ENCODE measurements around the gene SLK.

Gene SLK

GRCh38 chr10:104053201-104053600 lies 86.3 kb downstream of the SLK start:
- DNase-seq (ENCODE audit: low read depth): no peak

- DNase-seq (ENCODE audit: low read depth): peak; percentile 38
Observed at GRCh38 chr10:104054430-104054829, 87.5 kb downstream of the SLK start.

GRCh38 chr10:104056619-104057273 lies 89.8 kb downstream of the SLK start:
- DNase-seq (ENCODE audit: low read depth): no peak

- DNase-seq (ENCODE audit: low read depth): no peak
Observed at GRCh38 chr10:104057717-104058116, 90.8 kb downstream of the SLK start.

GRCh38 chr10:104059364-104059763 lies 92.4 kb downstream of the SLK start:
- no peak for DNase-seq (ENCODE audit: low read depth)

- no peak for DNase-seq (ENCODE audit: low read depth)
Observed at GRCh38 chr10:104061196-104061595, 94.3 kb downstream of the SLK start.

GRCh38 chr10:104065748-104066147 lies 98.8 kb downstream of the SLK start:
- DNase-seq (ENCODE audit: low read depth): no peak

GRCh38 chr10:104066945-104067344 lies 100.0 kb downstream of the SLK start:
- no peak for DNase-seq (ENCODE audit: low read depth)

GRCh38 chr10:104067525-104067924 lies 100.6 kb downstream of the SLK start:
- DNase-seq (ENCODE audit: low read depth): no peak

GRCh38 chr10:104069613-104070012 lies 102.7 kb downstream of the SLK start:
- no peak for DNase-seq (ENCODE audit: low read depth)

- DNase-seq (ENCODE audit: low read depth): no peak
Observed at GRCh38 chr10:104072786-104073185, 105.8 kb downstream of the SLK start.

GRCh38 chr10:104074505-104074904 lies 107.6 kb downstream of the SLK start:
- DNase-seq (ENCODE audit: low read depth): no peak

GRCh38 chr10:104076743-104077160 lies 109.8 kb downstream of the SLK start:
- DNase-seq (ENCODE audit: low read depth): no peak

- DNase-seq (ENCODE audit: low read depth): no peak
Observed at GRCh38 chr10:104077247-104077646, 110.3 kb downstream of the SLK start.

- DNase-seq (ENCODE audit: low read depth): no peak
Observed at GRCh38 chr10:104077663-104078151, 110.8 kb downstream of the SLK start.

All from stromal cell of bone marrow (primary cell).